Activated CD8-positive, alpha-beta memory T cell treated with anti-CD3 and anti-CD28 coated beads, Interleukin-2, amount 50 U/mL, for 48 hours (primary cell): Measurements from ENCODE around the gene CELF3.
"Not testable (repeated sequence)": the region's sequence is repeated elsewhere in the genome, so short reads cannot be mapped to it uniquely, and the experiment has no call there.

Experiments
- DNase-seq: peaks from one replicate; pipeline ENCODE4 v3.0.0-alpha.2; 2020

The CELF3 gene

DNA sequence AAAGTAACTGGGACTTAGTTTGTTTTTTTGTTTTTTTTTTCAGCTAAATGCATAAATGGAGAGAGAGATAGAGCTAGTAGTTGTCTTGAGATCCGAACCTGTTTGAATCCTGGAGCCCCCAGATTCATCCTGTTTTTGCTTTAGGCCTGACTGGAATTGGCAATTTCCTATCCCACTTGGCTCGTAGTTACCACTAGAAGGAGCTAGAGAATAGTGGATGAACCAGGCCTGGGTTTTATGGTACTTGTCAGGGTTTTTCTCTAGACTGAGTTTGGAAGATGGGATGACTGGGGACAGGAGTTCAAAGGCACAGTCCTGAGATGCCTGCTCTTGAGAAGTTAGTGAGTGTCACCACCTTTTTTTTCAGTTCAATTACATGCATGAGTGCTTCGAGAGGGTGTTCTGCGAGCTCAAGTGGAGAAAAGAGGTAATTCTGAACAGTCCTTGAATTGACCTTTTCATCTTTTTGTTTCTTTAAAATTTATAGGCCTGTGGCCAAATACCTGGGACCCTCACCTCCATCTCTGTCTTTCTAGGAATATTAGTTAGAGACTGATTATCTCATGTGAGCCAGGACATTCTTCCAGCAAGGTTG lies 23.4 kb downstream of the CELF3 start:
- no peak for DNase-seq

DNA sequence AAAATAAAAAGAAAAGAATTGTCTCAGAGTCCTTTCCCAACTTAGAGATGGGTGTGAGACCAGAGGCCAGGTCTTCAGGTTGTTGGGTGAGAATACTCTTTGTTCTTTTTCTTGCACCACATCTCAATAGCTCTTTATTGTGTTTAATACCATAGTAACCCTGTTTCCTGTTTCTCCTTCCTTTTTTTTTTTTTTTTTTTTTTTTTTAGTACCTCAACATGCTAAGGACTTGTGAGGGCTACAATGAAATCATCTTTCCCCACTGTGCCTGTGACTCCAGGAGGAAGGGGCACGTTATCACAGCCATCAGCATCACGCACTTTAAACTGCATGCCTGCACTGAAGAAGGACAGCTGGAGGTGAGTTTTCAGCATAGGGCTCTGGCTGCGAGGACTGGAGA lies 24.4 kb downstream of the CELF3 start:
- DNase-seq: no peak

DNA sequence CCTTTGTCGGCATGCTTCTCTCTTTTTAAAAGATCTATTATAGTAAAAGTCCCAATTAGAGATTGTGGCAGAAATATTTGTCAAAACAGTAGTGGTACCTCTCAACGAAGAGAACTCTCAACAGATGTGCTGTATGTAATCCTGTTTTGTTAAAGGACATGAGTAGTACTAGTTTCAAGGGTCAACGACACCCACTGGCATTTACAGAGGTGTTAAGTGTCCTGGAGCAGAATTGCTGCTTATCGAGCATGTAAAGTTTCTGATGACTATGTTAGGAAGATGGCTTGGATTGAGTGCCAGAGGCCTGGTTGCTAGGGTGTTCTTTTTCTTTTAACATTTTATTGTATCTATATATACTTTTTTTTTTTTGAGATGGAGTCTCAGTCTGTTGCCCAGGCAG lies 27.1 kb downstream of the CELF3 start:
- no peak for DNase-seq

DNA sequence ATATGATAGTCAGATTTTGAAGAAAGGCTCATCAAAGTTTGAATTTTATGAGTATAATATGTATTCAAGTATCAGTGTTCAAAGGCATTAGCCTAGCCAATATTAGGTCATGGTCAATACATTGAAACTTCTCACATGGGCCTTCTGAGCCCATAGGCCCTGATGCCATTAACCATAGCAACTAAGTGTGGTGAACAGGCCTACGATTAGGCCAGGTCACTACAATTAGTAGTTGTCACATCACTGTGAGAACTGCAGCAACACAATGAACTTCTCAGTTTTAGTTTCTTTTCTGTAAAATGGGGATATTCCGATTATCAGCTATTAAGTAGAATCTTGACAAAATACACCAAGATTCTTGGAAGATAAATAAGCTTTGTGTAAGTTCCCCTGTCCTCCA lies 30.0 kb downstream of the CELF3 start:
- DNase-seq: no peak

DNA sequence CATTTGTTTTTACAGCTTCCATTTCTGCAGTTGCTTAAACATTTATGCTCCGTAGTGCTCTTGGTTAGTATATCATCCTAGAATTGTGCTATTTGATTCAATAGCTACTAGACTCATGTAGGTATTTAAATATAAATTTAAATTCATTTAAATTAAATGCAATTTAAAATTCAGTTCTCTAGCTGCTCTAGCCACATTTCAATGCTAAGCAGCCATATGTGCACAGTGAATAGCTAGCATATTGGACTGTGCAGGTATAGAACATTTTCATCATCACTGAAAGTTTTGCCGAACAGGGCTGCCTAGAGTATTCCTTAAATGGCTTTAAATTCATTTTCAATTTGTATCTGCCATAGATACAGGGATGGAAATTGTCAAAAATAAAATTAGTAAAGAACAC lies 32.5 kb downstream of the CELF3 start:
- DNase-seq: no peak

DNA sequence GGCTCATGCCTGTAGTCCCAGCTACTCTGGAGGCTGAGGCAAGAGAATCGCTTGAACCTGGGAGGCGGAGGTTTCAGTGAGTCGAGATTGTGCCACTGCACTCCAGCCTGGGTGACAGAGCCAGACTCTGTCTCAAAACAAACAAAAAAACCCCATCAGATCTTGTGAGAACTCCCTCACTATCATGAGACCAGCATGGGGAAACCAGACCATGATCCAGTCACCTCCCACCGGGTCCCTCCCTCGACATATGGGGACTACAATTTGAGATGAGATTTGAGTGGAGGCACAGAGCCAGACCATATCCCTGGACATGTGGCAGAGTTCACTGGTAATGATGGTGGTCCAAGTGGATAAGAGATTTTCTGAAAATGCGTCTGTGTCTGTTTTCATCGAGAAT lies 33.7 kb downstream of the CELF3 start:
- not testable (repeated sequence) for DNase-seq

DNA sequence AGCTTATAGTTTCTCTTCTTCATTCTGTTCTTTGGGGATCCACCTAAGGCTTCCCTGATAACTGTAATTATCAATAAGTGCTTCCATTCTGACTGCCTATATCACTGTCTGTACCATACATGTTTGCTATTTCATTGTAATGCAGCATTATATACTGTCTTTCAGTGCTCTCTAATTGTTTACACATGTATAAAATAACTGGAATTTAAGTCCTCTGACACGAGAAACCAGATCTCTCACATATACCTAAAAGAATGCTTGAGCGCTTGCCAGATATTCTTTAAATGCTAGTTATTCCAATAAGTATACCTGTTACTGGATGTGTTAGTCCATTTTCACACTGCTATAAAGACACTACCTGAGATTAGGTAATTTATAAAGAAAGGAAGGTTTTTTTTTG lies 34.7 kb downstream of the CELF3 start:
- DNase-seq: no peak

DNA sequence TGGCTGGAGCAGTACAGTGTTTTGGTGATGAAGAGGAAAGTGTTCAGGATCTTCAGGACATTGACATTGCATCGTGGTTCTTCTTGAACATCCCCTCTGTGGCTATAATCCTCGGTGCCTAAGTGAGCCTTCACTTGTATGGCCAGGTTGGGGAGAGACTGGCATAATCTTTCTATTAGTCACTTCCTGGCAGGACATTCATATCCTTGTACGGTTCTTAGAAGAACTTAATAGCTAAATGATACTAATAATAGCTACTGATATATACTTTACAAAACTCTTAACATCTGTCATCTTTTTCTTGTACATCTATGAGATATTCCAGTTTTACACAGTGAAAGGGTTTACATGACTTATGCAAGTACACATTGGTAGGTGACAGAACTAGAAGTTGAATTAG lies 35.8 kb downstream of the CELF3 start:
- DNase-seq: no peak

DNA sequence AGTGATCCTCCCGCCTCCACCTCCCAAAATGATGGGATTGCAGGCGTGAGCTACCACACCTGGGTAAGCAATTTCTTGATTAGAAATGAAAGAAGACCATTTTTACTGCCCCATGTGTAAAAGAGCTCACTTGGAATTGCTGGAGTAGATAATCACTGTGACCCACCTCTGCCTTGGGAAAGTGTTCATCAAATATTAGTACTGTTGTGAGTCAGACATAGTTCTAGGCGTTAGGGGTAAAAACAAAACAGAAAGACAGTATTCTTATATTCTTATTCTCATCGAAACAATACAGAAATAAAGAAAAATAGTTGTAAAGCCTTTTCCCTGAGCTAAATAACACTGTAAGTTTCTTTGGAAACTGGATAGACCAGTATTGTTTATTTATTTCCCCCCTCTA lies 36.2 kb downstream of the CELF3 start:
- DNase-seq: no peak

DNA sequence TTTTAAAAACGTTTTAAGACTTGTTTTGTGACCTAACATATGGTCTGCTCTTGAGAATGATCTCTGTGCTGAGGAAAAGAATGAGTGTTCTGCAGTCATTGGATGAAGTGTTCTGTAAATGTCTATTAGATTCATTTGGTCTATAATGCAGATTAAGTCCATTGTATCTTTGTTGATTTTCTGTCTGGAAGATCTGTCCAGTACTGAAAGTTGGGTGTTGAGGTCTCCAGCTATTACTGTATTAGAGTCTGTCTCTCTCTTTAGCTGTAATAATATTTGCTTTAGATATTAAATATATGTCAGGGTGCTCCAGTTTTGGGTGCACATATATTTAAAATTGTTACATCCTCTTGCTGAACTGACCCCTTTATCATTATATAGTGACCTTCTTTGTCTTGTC lies 43.2 kb downstream of the CELF3 start:
- DNase-seq: no peak

DNA sequence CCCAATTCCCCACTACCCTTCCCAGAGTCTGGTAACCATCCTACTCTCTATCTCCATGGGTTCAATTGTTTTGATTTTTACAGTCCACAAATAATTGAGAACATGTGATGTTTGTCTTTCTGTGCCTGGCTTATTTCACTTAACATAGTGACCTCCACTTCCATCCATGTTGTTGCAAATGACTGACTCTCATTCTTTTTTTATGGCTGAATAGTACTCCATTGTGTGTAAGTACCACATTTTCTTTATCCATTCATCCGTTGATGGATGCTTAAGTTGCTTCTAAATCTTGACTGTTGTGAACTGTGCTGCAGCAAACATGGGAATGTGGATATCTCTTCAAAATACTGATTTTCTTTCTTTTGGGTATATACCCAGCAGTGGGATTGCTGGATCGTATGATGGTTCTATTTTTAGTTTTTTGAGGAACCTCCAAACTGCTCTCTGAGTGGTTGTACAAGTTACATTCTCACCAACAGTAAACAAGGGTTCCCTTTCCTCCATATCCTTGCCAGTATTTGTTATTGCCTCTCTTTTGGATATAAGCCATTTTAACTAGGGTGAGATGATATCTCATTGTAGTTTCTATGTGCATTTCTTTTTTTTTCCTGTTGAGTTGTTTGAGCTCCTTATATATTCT lies 46.4 kb downstream of the CELF3 start:
- not testable (repeated sequence) for DNase-seq

DNA sequence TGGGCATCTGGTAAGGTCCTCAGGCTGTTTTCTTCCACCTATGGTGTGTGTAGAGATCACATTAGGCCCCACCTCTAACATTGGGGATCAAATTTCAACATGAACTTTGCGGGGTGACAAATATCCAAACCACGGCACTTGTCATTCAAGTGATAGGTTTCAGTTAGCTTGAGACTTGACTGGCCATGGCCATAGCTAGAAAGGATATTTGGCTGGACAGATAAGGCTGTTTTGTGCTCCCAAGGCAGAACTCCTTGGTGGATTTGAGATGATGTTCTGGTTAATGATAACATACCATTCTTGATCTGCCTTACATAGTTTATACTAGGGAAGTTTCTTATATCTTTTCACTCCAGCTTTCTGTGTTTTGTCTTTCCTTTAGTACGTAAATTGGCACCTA lies 48.5 kb downstream of the CELF3 start:
- no peak for DNase-seq

DNA sequence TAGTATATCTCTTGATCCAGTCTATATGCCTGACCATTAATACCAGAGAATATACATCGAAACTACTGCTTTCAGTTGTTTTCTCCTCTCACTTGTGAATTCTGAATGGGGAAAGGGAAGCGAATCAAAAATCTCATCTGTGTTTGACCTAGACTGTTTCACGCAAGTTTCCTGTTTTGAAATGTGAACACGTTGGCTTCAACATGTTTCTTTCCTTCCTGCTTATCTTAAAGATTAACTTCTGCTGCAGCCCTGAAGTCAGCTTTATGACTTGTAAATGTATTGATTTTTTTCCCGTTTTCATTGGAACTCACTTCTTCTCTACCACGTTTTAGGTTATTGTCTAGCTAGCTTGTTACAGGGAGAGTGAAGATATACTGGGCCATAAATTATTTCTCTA lies 54.9 kb downstream of the CELF3 start:
- DNase-seq: no peak

DNA sequence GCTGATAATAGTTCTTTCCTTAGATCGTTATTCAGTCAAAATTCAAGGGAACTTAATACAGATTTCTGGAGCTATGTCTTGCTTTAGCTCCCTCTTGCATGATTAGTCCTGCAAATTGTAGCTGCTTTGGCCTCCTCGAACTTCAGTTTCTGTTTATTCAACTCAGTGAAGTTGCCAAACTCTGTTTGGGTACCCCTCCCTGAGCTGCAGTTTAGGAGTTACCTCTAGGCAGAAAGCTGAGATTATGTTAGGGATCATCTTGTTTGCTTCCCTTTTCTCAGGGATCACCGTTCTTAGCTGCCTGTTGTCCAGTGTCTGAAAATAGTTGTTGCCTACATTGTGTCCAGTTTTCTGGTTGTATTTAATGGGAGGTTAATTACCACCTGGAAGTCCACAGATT lies 61.2 kb downstream of the CELF3 start:
- DNase-seq: no peak

DNA sequence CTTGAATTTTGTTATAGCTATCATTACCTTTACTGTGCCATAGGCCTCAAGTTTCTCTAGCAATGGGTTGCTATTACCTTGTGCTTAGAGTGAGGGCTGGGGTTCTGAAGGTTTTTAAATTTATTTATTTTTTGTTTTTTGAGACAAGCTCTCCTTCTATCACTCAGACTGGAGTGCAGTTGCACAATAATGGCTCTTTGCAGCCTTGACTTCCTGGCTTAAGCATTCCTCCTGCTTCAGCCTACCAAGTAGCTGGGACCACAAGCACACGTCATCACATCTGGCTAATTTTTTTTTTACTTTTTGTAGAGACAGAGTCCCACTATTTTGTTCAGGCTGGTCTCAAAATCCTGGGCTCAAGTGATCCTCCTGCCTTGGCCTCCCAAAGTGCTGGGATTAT lies 63.2 kb downstream of the CELF3 start:
- DNase-seq: no peak
